ENCODE data around the gene MLLT1. TPM values are rescaled to one million over a fixed set of nuclear protein-coding genes. Genes with fewer than 3 reads are reported as not detected.

The MLLT1 gene
- total RNA-seq, 1 donor from 2014 or later: 59.2 TPM

GRCh38 chr19:6253954-6254733 lies 25.6 kb downstream of the MLLT1 start:
- Mint-ChIP-seq H3K4me3 (ENCODE audit: unreplicated experiment) (no peak overlapping the region), H3K4me1 (ENCODE audit: unreplicated experiment) (peaks cover 6% of the 10 kb centered on the region), H3K27me3 (ENCODE audit: unreplicated experiment) (peaks cover 5% of the 10 kb centered on the region), H3K36me3 (ENCODE audit: low read depth, unreplicated experiment) (peaks cover 21% of the 10 kb centered on the region), H3K9me3 (ENCODE audit: unreplicated experiment) (no peaks in the 10 kb centered on the region), H3K27ac (ENCODE audit: unreplicated experiment) (no peak overlapping the region)
- DNase-seq (ENCODE audit: low spot score): no peak
- no peak for TF ChIP-seq CTCF (IDR thresholded peaks at IDR 0.05; ENCODE audit: unreplicated experiment)

- H3K27me3 Mint-ChIP-seq (ENCODE audit: unreplicated experiment): peaks cover 1% of the 10 kb centered on the region
- DNase-seq (ENCODE audit: low spot score): no peak
- H3K4me3 Mint-ChIP-seq (ENCODE audit: unreplicated experiment): no peak overlapping the region
- peaks cover 6% of the 10 kb centered on the region for H3K4me1 Mint-ChIP-seq (ENCODE audit: unreplicated experiment)
- H3K9me3 Mint-ChIP-seq (ENCODE audit: unreplicated experiment): no peaks in the 10 kb centered on the region
- TF ChIP-seq CTCF (IDR thresholded peaks at IDR 0.05; ENCODE audit: unreplicated experiment): no peak
- peaks cover 18% of the 10 kb centered on the region for H3K36me3 Mint-ChIP-seq (ENCODE audit: low read depth, unreplicated experiment)
- no peak overlapping the region for H3K27ac Mint-ChIP-seq (ENCODE audit: unreplicated experiment)
Observed at GRCh38 chr19:6252066-6252465, 27.7 kb downstream of the MLLT1 start.

GRCh38 chr19:6250909-6251308 lies 28.9 kb downstream of the MLLT1 start:
- Mint-ChIP-seq H3K9me3 (ENCODE audit: unreplicated experiment) (no peaks in the 10 kb centered on the region), H3K4me3 (ENCODE audit: unreplicated experiment) (peak overlapping the region; percentile 1), H3K27ac (ENCODE audit: unreplicated experiment) (peak overlapping the region; percentile 50), H3K36me3 (ENCODE audit: low read depth, unreplicated experiment) (peaks cover 29% of the 10 kb centered on the region), H3K27me3 (ENCODE audit: unreplicated experiment) (peaks cover 1% of the 10 kb centered on the region), H3K4me1 (ENCODE audit: unreplicated experiment) (peaks cover 6% of the 10 kb centered on the region)
- TF ChIP-seq CTCF (IDR thresholded peaks at IDR 0.05; ENCODE audit: unreplicated experiment): no peak
- no peak for DNase-seq (ENCODE audit: low spot score)

- Mint-ChIP-seq H3K27ac (ENCODE audit: unreplicated experiment) (no peak overlapping the region), H3K27me3 (ENCODE audit: unreplicated experiment) (no peaks in the 10 kb centered on the region), H3K9me3 (ENCODE audit: unreplicated experiment) (no peaks in the 10 kb centered on the region), H3K36me3 (ENCODE audit: low read depth, unreplicated experiment) (peaks cover 32% of the 10 kb centered on the region), H3K4me3 (ENCODE audit: unreplicated experiment) (no peak overlapping the region), H3K4me1 (ENCODE audit: unreplicated experiment) (peaks cover 6% of the 10 kb centered on the region)
- no peak for DNase-seq (ENCODE audit: low spot score)
- no peak for TF ChIP-seq CTCF (IDR thresholded peaks at IDR 0.05; ENCODE audit: unreplicated experiment)
Observed at GRCh38 chr19:6250024-6250615, 29.7 kb downstream of the MLLT1 start.

GRCh38 chr19:6249296-6249695 lies 30.5 kb downstream of the MLLT1 start:
- no peak for DNase-seq (ENCODE audit: low spot score)
- H3K4me1 Mint-ChIP-seq (ENCODE audit: unreplicated experiment): peaks cover 7% of the 10 kb centered on the region
- H3K9me3 Mint-ChIP-seq (ENCODE audit: unreplicated experiment): no peaks in the 10 kb centered on the region
- H3K4me3 Mint-ChIP-seq (ENCODE audit: unreplicated experiment): no peak overlapping the region
- H3K27me3 Mint-ChIP-seq (ENCODE audit: unreplicated experiment): no peaks in the 10 kb centered on the region
- TF ChIP-seq CTCF (IDR thresholded peaks at IDR 0.05; ENCODE audit: unreplicated experiment): no peak
- H3K27ac Mint-ChIP-seq (ENCODE audit: unreplicated experiment): no peak overlapping the region
- H3K36me3 Mint-ChIP-seq (ENCODE audit: low read depth, unreplicated experiment): peaks cover 32% of the 10 kb centered on the region
